ENCODE data around the gene GAS5.
"Not testable (repeated sequence)": the region's sequence is repeated elsewhere in the genome, so short reads cannot be mapped to it uniquely, and the experiment has no call there.

GAS5 gene

GRCh38 chr1:173886746-173887611 is 19.2 kb upstream of the GAS5 start:
- TF ChIP-seq, protein P1, sequence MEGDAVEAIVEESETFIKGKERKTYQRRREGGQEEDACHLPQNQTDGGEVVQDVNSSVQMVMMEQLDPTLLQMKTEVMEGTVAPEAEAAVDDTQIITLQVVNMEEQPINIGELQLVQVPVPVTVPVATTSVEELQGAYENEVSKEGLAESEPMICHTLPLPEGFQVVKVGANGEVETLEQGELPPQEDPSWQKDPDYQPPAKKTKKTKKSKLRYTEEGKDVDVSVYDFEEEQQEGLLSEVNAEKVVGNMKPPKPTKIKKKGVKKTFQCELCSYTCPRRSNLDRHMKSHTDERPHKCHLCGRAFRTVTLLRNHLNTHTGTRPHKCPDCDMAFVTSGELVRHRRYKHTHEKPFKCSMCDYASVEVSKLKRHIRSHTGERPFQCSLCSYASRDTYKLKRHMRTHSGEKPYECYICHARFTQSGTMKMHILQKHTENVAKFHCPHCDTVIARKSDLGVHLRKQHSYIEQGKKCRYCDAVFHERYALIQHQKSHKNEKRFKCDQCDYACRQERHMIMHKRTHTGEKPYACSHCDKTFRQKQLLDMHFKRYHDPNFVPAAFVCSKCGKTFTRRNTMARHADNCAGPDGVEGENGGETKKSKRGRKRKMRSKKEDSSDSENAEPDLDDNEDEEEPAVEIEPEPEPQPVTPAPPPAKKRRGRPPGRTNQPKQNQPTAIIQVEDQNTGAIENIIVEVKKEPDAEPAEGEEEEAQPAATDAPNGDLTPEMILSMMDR (IDR thresholded peaks at IDR 0.05; ENCODE audit: insufficient read depth, missing control alignments), result no peak
- no peak for DNase-seq (ENCODE audit: insufficient read length, low spot score)
- FAIRE-seq, result no peak

DNA sequence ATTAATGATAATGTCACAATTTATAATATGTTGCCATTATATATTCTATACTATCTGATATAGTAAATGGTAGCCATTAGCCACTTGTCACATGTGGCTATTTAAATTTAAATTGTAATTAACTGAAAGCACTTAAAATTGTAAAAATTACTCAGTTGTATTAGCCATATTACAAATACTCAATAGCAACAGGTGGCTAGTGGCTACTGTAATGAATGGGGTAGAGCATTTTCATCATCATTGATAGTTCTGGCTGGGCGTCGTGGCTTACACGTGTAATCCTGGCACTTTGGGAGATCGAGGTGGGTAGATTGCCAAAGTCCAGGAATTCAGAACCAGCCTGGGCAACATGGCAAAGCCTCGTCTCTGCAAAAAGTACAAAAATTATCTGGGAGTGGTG is 16.9 kb upstream of the GAS5 start:
- DNase-seq (ENCODE audit: insufficient read length, low spot score) (no peak), FAIRE-seq (no peak)
- TF ChIP-seq, protein P1 (IDR thresholded peaks at IDR 0.05; ENCODE audit: insufficient read depth, missing control alignments), result no peak

GRCh38 chr1:173881117-173881516 is 13.3 kb upstream of the GAS5 start:
- DNase-seq (ENCODE audit: insufficient read length, low spot score); FAIRE-seq: not testable (repeated sequence)

DNA sequence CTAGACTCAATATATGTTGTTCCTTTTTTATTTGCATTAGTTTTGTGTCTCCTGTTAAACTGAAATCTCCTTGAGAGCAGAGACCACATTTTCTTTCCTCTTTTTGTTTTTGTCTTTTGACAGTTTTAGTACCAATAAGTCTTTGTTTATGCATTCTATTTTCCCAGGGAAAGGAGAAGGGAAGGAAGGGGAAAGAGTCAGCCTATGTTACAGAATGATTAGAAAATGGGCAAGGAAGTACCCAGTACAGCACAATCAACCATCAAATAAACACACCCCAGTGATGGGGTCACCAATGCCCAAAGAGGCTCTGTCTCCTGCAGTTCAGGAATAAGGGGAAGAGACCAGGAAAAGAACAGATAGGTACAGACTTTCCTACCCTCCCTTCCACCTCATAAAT is 10.5 kb upstream of the GAS5 start:
- TF ChIP-seq, protein P1 (IDR thresholded peaks at IDR 0.05; ENCODE audit: insufficient read depth, missing control alignments), result no peak
- FAIRE-seq (no peak), DNase-seq (ENCODE audit: insufficient read length, low spot score) (no peak)

GRCh38 chr1:173876732-173877131 is 8.9 kb upstream of the GAS5 start:
- no peak for DNase-seq (ENCODE audit: insufficient read length, low spot score)
- FAIRE-seq, result no peak
- TF ChIP-seq, protein P1 (IDR thresholded peaks at IDR 0.05; ENCODE audit: insufficient read depth, missing control alignments), result no peak

GRCh38 chr1:173871500-173871899 is 3.7 kb upstream of the GAS5 start:
- DNase-seq (ENCODE audit: insufficient read length, low spot score) (no peak), FAIRE-seq (no peak)
- TF ChIP-seq, protein P1 (IDR thresholded peaks at IDR 0.05; ENCODE audit: insufficient read depth, missing control alignments), result no peak

DNA sequence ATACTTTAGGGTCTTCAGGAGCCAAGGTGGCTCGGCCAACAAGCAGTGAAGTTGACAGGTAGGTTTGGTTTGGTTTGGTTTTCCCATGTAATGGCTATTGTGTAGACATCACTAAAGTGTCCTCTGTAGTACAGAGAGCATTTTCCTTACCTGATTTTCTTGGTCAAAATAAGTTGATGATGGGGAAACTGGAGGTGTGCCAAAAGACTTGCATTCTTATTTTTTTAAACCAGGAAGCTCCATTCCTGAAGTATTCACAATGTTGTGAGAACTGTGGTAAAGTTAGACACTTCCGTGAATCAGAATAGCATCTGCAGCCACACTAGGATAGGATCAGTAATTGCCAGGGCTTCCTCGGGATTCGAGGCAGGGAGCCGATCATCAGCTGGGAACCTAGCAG is 3.3 kb upstream of the GAS5 start:
- no peak for DNase-seq (ENCODE audit: insufficient read length, low spot score)
- no peak for FAIRE-seq
- TF ChIP-seq, protein P1 (IDR thresholded peaks at IDR 0.05; ENCODE audit: insufficient read depth, missing control alignments), result no peak
